NCI-H1092 treated with DMSO at 0.1 percent for 48 hours (cell line): Measurements from ENCODE around the gene HMG20A.

ENCODE experiments used
- DNase-seq: peaks from one replicate; lab custom pipeline; 2025; lab: John Stamatoyannopoulos, UW

Gene HMG20A

GRCh38 chr15:77430652-77431051 lies 10.0 kb downstream of the HMG20A start:
- DNase-seq, result no peak

GRCh38 chr15:77436822-77437221 lies 16.1 kb downstream of the HMG20A start:
- DNase-seq, result no peak

GRCh38 chr15:77437264-77437663 lies 16.6 kb downstream of the HMG20A start:
- no peak for DNase-seq

- no peak for DNase-seq
Measured at GRCh38 chr15:77440378-77440999, 19.8 kb downstream of the HMG20A start.

GRCh38 chr15:77446840-77447390 lies 26.2 kb downstream of the HMG20A start:
- DNase-seq, result no peak

GRCh38 chr15:77454265-77454664 lies 33.6 kb downstream of the HMG20A start:
- DNase-seq, result no peak

GRCh38 chr15:77454951-77455350 lies 34.3 kb downstream of the HMG20A start:
- DNase-seq, result no peak

- DNase-seq, result no peak
Measured at GRCh38 chr15:77455696-77456321, 35.1 kb downstream of the HMG20A start.

- DNase-seq, result no peak
Measured at GRCh38 chr15:77456746-77457145, 36.1 kb downstream of the HMG20A start.

GRCh38 chr15:77457191-77457904 lies 36.7 kb downstream of the HMG20A start:
- DNase-seq, result no peak

GRCh38 chr15:77457905-77458265 lies 37.2 kb downstream of the HMG20A start:
- DNase-seq, result no peak

GRCh38 chr15:77459031-77459430 lies 38.3 kb downstream of the HMG20A start:
- DNase-seq, result no peak

GRCh38 chr15:77461486-77461885 lies 40.8 kb downstream of the HMG20A start:
- no peak for DNase-seq

- no peak for DNase-seq
Measured at GRCh38 chr15:77464129-77464865, 43.6 kb downstream of the HMG20A start.

- DNase-seq, result no peak
Measured at GRCh38 chr15:77466521-77466920, 45.8 kb downstream of the HMG20A start.

- no peak for DNase-seq
Measured at GRCh38 chr15:77468896-77469295, 48.2 kb downstream of the HMG20A start.

GRCh38 chr15:77470235-77470634 lies 49.5 kb downstream of the HMG20A start:
- DNase-seq, result no peak

- no peak for DNase-seq
Measured at GRCh38 chr15:77473328-77473727, 52.6 kb downstream of the HMG20A start.

- DNase-seq, result peak; percentile 71
Measured at GRCh38 chr15:77474310-77474988, 53.8 kb downstream of the HMG20A start.

GRCh38 chr15:77475001-77475400 lies 54.3 kb downstream of the HMG20A start:
- DNase-seq, result peak; percentile 51

- peak; percentile 46 for DNase-seq
Measured at GRCh38 chr15:77475898-77476297, 55.2 kb downstream of the HMG20A start.

- no peak for DNase-seq
Measured at GRCh38 chr15:77476995-77477394, 56.3 kb downstream of the HMG20A start.
